Activated naive CD4-positive, alpha-beta T cell treated with anti-CD3 and anti-CD28 coated beads, Interleukin-2, amount 10 ng/mL, durations not matched to agents 7 days and 5 days (primary cell): ENCODE data around the gene SLC35G4.
"Not testable (repeated sequence)": the region's sequence is repeated elsewhere in the genome, so short reads cannot be mapped to it uniquely, and the experiment has no call there.

Experiments used
- CTCF ChIA-PET: fragments of 350-600 bp; sonication (Branson Sonifier 250); formaldehyde crosslinking; loops from one replicate; lab custom pipeline; 2021; ENCODE audit warnings: antibody characterized with exemption; lab: Charles Lee
- DNase-seq: peaks from one replicate; pipeline ENCODE4 v3.0.0-alpha.2; 2020
- H3K27ac Mint-ChIP-seq: one replicate; pipeline ENCODE4 v1.8.0; 2021; ENCODE audit warnings: mild to moderate bottlenecking, moderate library complexity, mixed read lengths
- H3K27me3 Mint-ChIP-seq: one replicate; pipeline ENCODE4 v1.8.0; 2021; ENCODE audit warnings: mild to moderate bottlenecking, mixed read lengths
- H3K36me3 Mint-ChIP-seq: one replicate; pipeline ENCODE4 v1.8.0; 2021; ENCODE audit warnings: mixed read lengths
- H3K4me1 Mint-ChIP-seq: one replicate; pipeline ENCODE4 v1.8.0; 2021; ENCODE audit warnings: mixed read lengths
- H3K4me3 Mint-ChIP-seq: one replicate; pipeline ENCODE4 v1.8.0; 2021; ENCODE audit warnings: mild to moderate bottlenecking, moderate library complexity, mixed read lengths
- H3K9me3 Mint-ChIP-seq: one replicate; pipeline ENCODE4 v1.8.0; 2021; ENCODE audit warnings: mixed read lengths

Gene SLC35G4

DNA sequence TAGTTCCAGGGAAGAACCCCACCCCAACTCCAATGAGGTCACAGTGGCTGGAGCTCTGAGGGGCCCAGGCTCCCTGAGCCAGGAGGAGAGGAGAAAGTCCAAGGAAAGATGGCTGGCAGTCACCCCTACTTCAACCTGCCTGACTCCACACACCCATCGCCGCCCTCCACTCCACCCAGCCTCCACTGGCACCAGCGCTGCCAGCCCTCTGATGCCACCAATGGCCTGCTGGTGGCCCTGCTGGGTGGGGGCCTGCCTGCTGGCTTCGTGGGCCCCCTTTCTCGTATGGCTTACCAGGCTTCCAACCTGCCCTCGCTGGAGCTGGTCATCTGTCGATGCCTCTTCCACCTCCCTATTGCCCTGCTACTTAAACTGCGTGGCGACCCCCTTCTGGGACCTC is at the start of gene SLC35G4:
Gene SLC35G4 (plus strand): TSS at position 109 of the 400 bp plus-strand sequence. CDS start 0 bp downstream, at position 109.
- H3K4me1 Mint-ChIP-seq, H3K9me3 Mint-ChIP-seq, DNase-seq, CTCF ChIA-PET, H3K36me3 Mint-ChIP-seq, H3K27me3 Mint-ChIP-seq, H3K27ac Mint-ChIP-seq, H3K4me3 Mint-ChIP-seq: not testable (repeated sequence)

DNA sequence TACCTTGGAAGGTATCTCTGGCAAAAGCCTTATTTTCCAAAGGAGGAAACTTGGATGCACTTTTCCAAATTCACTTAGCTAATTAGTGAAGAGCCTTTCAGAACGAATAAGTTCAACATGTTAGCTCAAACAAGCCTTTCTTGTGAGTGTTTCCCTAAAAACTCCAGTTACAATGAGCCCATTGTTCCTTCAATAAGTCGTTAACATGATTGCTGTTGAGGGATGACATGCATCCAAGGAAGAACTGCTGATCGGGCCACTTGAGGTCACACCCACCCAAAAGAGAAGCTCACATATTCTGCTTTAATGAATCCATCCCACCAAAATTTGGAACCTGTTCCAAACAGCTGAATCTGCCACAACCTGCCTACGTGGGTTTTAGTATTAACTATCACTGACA is 48.1 kb upstream of the SLC35G4 start:
- Mint-ChIP-seq H3K4me3 (no peak overlapping the region), H3K36me3 (no peaks in the 10 kb centered on the region), H3K27ac (no peak overlapping the region), H3K4me1 (no peaks in the 10 kb centered on the region), H3K27me3 (peaks cover 4% of the 10 kb centered on the region), H3K9me3 (no peaks in the 10 kb centered on the region)
- no peak for DNase-seq
- CTCF ChIA-PET = interaction anchor here (0.6 to 1.5 kb wide), 2 partner anchors 8 to 20 kb away, joined by 3 to 7 read pairs; no protein-coding TSS in a partner anchor

- Mint-ChIP-seq H3K4me3 (no peak overlapping the region), H3K4me1 (no peaks in the 10 kb centered on the region), H3K9me3 (no peaks in the 10 kb centered on the region), H3K27me3 (peaks cover 23% of the 10 kb centered on the region), H3K36me3 (no peaks in the 10 kb centered on the region), H3K27ac (no peak overlapping the region)
- DNase-seq = no peak
- CTCF ChIA-PET = no interaction called here
These were observed 43.7 kb upstream of the SLC35G4 start for GRCh38 chr18:11565716-11566115.

DNA sequence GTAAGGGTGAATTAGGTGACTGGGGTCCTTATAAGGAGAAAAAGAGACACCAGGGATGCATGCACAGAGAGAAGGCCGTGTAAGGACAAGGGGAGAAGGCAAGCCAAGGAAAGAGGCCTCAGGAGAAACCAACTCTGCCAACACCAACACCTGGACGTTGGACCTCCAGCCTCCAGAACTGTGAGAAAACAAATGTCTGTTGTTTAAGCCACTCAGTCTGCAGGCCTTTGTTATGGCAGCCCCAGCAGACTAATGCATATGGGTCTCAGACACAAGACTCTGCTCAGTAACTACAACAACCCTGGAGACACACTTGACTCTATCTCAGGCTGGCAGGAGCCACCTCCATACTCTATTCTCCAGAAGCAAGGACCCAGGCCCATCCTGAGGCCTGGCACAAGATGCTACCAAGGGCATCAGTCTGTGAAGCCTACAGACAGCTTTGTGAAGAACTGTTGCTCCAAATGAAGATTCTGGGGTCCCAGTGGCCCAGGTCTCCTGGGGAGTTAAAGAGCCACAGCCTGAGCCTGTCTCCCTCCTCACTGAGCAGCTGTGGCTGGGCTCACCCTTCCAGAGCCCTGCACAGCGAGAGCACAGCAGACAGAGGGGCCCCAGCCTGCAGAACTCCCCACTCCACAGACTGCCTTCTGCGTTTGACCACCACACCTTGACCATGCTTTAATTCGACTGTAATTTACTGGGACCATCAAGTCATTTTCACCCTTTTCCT is 43.0 kb upstream of the SLC35G4 start:
- Mint-ChIP-seq H3K4me3 (no peak overlapping the region), H3K36me3 (no peaks in the 10 kb centered on the region), H3K9me3 (no peaks in the 10 kb centered on the region), H3K27me3 (peaks cover 28% of the 10 kb centered on the region), H3K4me1 (no peaks in the 10 kb centered on the region), H3K27ac (no peak overlapping the region)
- no peak for DNase-seq
- CTCF ChIA-PET = no interaction called here

DNA sequence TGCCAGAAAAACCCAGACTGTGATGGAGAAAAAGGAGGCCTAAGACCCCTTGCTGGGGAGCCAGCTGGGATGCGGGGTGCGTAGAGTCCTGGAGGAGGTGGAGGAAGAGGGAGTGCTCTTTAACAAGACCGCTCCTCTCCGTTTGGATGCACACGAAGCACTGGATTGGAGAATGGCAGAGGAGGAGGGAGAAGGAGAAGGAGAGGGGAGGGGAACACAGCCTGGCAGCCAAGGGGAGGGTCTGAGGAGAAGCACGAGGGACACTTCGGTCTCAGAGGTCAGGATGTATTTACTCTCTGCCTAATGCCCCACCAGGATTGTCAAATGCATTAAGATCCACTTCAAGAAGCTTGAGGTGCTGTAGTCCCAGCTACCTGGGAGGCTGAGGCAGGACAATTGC is 42.0 kb upstream of the SLC35G4 start:
- no peak for DNase-seq
- peaks cover 29% of the 10 kb centered on the region for H3K27me3 Mint-ChIP-seq
- CTCF ChIA-PET = interaction anchor here (0.8 kb wide), 1 partner anchor 161 kb away, joined by 3 read pairs; no protein-coding TSS in a partner anchor
- no peak overlapping the region for H3K27ac Mint-ChIP-seq
- H3K9me3 Mint-ChIP-seq = no peaks in the 10 kb centered on the region
- no peaks in the 10 kb centered on the region for H3K4me1 Mint-ChIP-seq
- H3K4me3 Mint-ChIP-seq = no peak overlapping the region
- H3K36me3 Mint-ChIP-seq = no peaks in the 10 kb centered on the region

DNA sequence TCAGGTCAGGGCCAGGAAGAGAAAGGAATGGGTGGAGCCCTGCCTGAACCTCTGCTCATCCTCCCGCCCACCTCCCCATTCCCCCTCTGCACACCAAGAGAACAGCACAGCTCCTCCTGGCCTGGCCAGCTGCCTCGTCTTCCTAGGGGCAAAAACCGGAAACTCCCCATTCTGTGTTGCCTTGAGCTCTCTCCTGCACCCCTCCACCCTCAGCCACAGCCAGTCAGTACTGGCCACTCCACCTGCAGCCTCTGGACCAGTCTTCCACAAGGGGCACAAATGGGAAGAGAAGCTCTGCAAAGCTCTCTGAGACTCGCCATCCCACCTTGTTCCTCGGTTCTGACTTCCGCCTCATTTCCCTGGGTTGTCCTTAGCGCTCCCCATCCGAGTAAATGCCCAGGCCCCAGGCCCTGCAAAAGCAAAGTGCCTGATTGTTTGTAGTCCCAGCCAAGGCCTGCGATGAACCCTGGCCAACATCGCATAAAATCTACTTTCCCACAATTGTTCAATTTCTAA is 39.3 kb upstream of the SLC35G4 start:
- DNase-seq = no peak
- CTCF ChIA-PET = interaction anchor here (1.1 to 1.2 kb wide), 2 partner anchors 11 to 1010 kb away, joined by 3 to 4 read pairs; no protein-coding TSS in a partner anchor
- H3K4me1 Mint-ChIP-seq = no peaks in the 10 kb centered on the region
- no peaks in the 10 kb centered on the region for H3K36me3 Mint-ChIP-seq
- H3K4me3 Mint-ChIP-seq = no peak overlapping the region
- H3K27ac Mint-ChIP-seq = no peak overlapping the region
- peaks cover 40% of the 10 kb centered on the region for H3K27me3 Mint-ChIP-seq
- no peaks in the 10 kb centered on the region for H3K9me3 Mint-ChIP-seq

DNA sequence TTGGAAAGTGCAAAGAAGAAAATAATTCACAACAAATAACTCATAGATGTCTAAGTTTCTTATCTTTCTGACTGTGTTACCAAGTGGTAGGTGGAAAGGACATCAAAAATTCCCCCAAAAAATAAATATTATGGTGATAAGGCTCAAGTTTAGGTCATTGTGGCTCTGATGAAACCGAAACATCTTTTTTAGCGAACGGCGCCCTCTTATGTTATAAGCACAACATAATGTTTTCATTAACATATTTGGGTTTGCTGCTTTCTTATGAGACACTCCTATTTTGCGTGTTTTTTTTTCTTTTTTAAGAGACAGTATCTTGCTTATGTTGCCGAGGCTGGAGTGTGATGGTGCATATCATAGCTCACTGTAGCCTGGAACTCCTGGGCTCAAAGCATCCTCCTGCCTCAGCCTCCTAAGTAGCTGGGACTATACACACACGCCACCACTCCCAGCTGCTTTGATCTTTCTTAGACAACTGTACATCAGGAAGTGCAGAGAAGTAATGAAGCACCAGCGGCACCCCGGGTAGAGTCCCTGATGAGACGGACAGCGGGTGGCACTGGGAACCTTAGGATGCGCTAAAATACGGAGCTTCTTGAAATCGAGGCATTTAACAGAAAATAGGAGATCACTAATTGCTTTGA is 38.5 kb upstream of the SLC35G4 start:
- no peaks in the 10 kb centered on the region for H3K9me3 Mint-ChIP-seq
- CTCF ChIA-PET = interaction anchor here (0.9 to 1.2 kb wide), 6 partner anchors 9 to 1011 kb away, joined by 3 to 4 read pairs (median 3); no protein-coding TSS in a partner anchor
- H3K27ac Mint-ChIP-seq = no peak overlapping the region
- H3K4me1 Mint-ChIP-seq = no peaks in the 10 kb centered on the region
- DNase-seq = no peak
- no peaks in the 10 kb centered on the region for H3K36me3 Mint-ChIP-seq
- H3K4me3 Mint-ChIP-seq = no peak overlapping the region
- H3K27me3 Mint-ChIP-seq = peaks cover 40% of the 10 kb centered on the region

- Mint-ChIP-seq H3K27ac (no peak overlapping the region), H3K36me3 (no peaks in the 10 kb centered on the region), H3K27me3 (peaks cover 39% of the 10 kb centered on the region), H3K4me1 (peaks cover 7% of the 10 kb centered on the region), H3K9me3 (no peaks in the 10 kb centered on the region), H3K4me3 (no peak overlapping the region)
- CTCF ChIA-PET = no interaction called here
- no peak for DNase-seq
These were observed 37.2 kb upstream of the SLC35G4 start for GRCh38 chr18:11572201-11572600.

GRCh38 chr18:11574545-11574944 is 34.9 kb upstream of the SLC35G4 start:
- no peaks in the 10 kb centered on the region for H3K9me3 Mint-ChIP-seq
- no peak overlapping the region for H3K4me3 Mint-ChIP-seq
- no peaks in the 10 kb centered on the region for H3K36me3 Mint-ChIP-seq
- no peak for DNase-seq
- CTCF ChIA-PET = interaction anchor here (1.7 kb wide), 1 partner anchor 55 kb away, joined by 5 read pairs; no protein-coding TSS in a partner anchor
- H3K27ac Mint-ChIP-seq = no peak overlapping the region
- H3K27me3 Mint-ChIP-seq = peaks cover 24% of the 10 kb centered on the region
- H3K4me1 Mint-ChIP-seq = peaks cover 26% of the 10 kb centered on the region

DNA sequence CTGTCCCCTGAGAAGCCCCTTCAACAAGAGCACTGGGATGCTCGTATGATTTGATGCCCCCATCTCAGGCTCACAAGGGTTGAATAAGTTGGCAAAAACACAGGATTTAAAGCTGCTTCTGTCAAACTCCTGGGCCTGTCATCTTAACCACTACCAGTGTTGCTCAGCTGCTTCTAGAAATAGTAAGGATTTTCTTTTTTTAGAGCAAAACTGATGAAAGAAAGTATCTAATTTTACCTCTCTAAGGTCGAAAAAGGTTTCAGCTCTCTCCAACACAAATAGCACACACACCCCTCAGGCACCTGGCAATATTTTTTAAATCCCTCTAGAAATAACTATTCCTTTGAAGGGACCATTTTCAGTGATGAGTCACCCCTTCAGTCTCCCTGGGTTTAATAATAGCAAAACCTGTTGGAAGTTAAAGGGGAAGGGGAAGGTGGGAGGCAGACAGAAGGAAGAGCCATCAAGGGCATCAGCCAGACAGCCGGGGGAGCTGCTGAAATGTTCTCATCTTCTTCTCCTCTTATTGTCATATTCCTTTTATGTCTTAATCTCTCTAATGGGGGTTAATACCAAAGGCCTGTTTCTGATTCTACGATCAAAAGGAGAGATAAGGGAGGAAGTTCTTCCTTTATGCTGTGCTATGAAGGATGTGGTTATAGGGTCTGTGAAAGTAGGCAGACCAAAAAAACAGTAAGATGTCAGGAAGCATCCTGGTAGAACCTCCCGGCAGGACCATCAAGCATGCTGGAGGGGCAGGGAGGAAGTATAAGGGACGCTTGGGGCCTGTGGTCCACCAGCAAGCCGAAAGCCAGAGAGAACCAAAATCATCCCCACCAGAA is 31.9 kb upstream of the SLC35G4 start:
- Mint-ChIP-seq H3K4me3 (no peak overlapping the region), H3K36me3 (no peaks in the 10 kb centered on the region), H3K4me1 (peaks cover 31% of the 10 kb centered on the region), H3K27me3 (peaks cover 10% of the 10 kb centered on the region), H3K27ac (no peak overlapping the region), H3K9me3 (no peaks in the 10 kb centered on the region)
- DNase-seq = no peak
- CTCF ChIA-PET = no interaction called here

GRCh38 chr18:11578799-11579198 is 30.6 kb upstream of the SLC35G4 start:
- CTCF ChIA-PET = no interaction called here
- peaks cover 6% of the 10 kb centered on the region for H3K27me3 Mint-ChIP-seq
- DNase-seq = no peak
- H3K4me1 Mint-ChIP-seq = peaks cover 31% of the 10 kb centered on the region
- H3K27ac Mint-ChIP-seq = no peak overlapping the region
- no peak overlapping the region for H3K4me3 Mint-ChIP-seq
- H3K9me3 Mint-ChIP-seq = no peaks in the 10 kb centered on the region
- H3K36me3 Mint-ChIP-seq = no peaks in the 10 kb centered on the region

- H3K4me1 Mint-ChIP-seq = peaks cover 31% of the 10 kb centered on the region
- H3K4me3 Mint-ChIP-seq = no peak overlapping the region
- H3K9me3 Mint-ChIP-seq = no peaks in the 10 kb centered on the region
- no peak for DNase-seq
- CTCF ChIA-PET = interaction anchor here (1.3 kb wide), 1 partner anchor 9 kb away, joined by 3 read pairs; no protein-coding TSS in a partner anchor
- no peaks in the 10 kb centered on the region for H3K36me3 Mint-ChIP-seq
- no peak overlapping the region for H3K27ac Mint-ChIP-seq
- no peaks in the 10 kb centered on the region for H3K27me3 Mint-ChIP-seq
These were observed 29.5 kb upstream of the SLC35G4 start for GRCh38 chr18:11579916-11580315.

- Mint-ChIP-seq H3K27me3 (no peaks in the 10 kb centered on the region), H3K4me1 (peaks cover 30% of the 10 kb centered on the region), H3K9me3 (no peaks in the 10 kb centered on the region), H3K36me3 (no peaks in the 10 kb centered on the region), H3K4me3 (no peak overlapping the region), H3K27ac (no peak overlapping the region)
- DNase-seq = no peak
- CTCF ChIA-PET = interaction anchor here (0.8 kb wide), 1 partner anchor 10 kb away, joined by 4 read pairs; no protein-coding TSS in a partner anchor
These were observed 28.1 kb upstream of the SLC35G4 start for GRCh38 chr18:11581286-11581685.

GRCh38 chr18:11585596-11585995 is 23.8 kb upstream of the SLC35G4 start:
- no peak for DNase-seq
- H3K9me3 Mint-ChIP-seq = no peaks in the 10 kb centered on the region
- no peak overlapping the region for H3K27ac Mint-ChIP-seq
- CTCF ChIA-PET = no interaction called here
- no peak overlapping the region for H3K4me3 Mint-ChIP-seq
- no peaks in the 10 kb centered on the region for H3K27me3 Mint-ChIP-seq
- H3K36me3 Mint-ChIP-seq = no peaks in the 10 kb centered on the region
- peaks cover 33% of the 10 kb centered on the region for H3K4me1 Mint-ChIP-seq
